A549 (cell line): ENCODE data around the gene LAMC1.

Experiments
- CEBPB ChIP-seq, 2 experiments: fragments of >200 bp in 1 of 2; sonication (Bioruptor Twin) in 1 of 2; formaldehyde crosslinking in 1 of 2; IDR thresholded peaks; 2 replicates each; pipeline ENCODE4 v1.6.1; 2012 to 2016
- CTCF ChIP-seq: fragments of >200 bp; sonication (Bioruptor Twin); formaldehyde crosslinking; IDR thresholded peaks from 3 replicates; pipeline ENCODE4 v1.5.1; 2016
- EHMT2 ChIP-seq: fragments of 200-600 bp; sonication (generic); IDR thresholded peaks from 2 replicates; pipeline ENCODE4 v1.6.1; 2016; ENCODE audit warnings: antibody characterized with exemption, low read depth, mild to moderate bottlenecking, moderate library complexity
- EP300 ChIP-seq, 2 experiments: fragments of >200 bp; sonication (Bioruptor Twin); formaldehyde crosslinking; IDR thresholded peaks; 2 replicates in 1 of 2; 3 replicates in 1 of 2; pipeline ENCODE4 v1.6.1; 2016 to 2017
- MAZ ChIP-seq: fragments of 150-350 bp; IDR thresholded peaks from 2 replicates; pipeline ENCODE4 v1.6.1; 2014; ENCODE audit warnings: antibody characterized with exemption, low read depth, low read length, borderline replicate concordance
- MYC ChIP-seq: IDR thresholded peaks from 2 replicates; pipeline ENCODE4 v1.6.1; 2012; ENCODE audit warnings: mild to moderate bottlenecking, inconsistent platforms, low read length, improper control_type of control experiment, borderline replicate concordance
- NR3C1 ChIP-seq: fragments of >200 bp; sonication (Bioruptor Twin); formaldehyde crosslinking; IDR thresholded peaks from 3 replicates; pipeline ENCODE4 v1.6.1; 2017
- PHF8 ChIP-seq: fragments of 200-600 bp; sonication (generic); IDR thresholded peaks from 2 replicates; pipeline ENCODE4 v1.6.1; 2016; ENCODE audit warnings: low read depth, mild to moderate bottlenecking, antibody characterized with exemption, moderate library complexity, borderline replicate concordance
- POLR2A ChIP-seq: IDR thresholded peaks from 2 replicates; pipeline ENCODE4 v1.6.1; 2012; ENCODE audit warnings: mild to moderate bottlenecking, low read length
- POLR2AphosphoS2 ChIP-seq: conservative IDR thresholded peaks from 2 replicates; pipeline ENCODE4 v1.6.1; 2012; ENCODE audit warnings: low read length, improper control_type of control experiment, inconsistent platforms
- RFX5 ChIP-seq: fragments of 450-650 bp; IDR thresholded peaks from 2 replicates; pipeline ENCODE4 v1.7.1; 2014; ENCODE audit warnings: antibody characterized with exemption, mild to moderate bottlenecking, moderate library complexity
- USF2 ChIP-seq: fragments of 450-650 bp; IDR thresholded peaks from 2 replicates; pipeline ENCODE4 v1.6.1; 2014; ENCODE audit warnings: antibody characterized with exemption
- ZSCAN20 ChIP-seq: fragments of 250-450 bp; sonication (Bioruptor Pico); IDR thresholded peaks from 2 replicates; pipeline ENCODE4 v1.8.0; 2022; ENCODE audit warnings: mild to moderate bottlenecking, moderate library complexity

GRCh38 chr1:183175631-183176030, 152.4 kb downstream of the LAMC1 start:
- no peak for TF ChIP-seq ZSCAN20 (CRISPR knock-in tag)
- TF ChIP-seq CTCF: no peak
- no peak for TF ChIP-seq CEBPB (IDR thresholded peaks at IDR 0.05)
- no peak for TF ChIP-seq MAZ
- TF ChIP-seq RFX5: no peak
- no peak for TF ChIP-seq USF2
- TF ChIP-seq EHMT2: no peak
- no peak for TF ChIP-seq POLR2AphosphoS2
- TF ChIP-seq EP300 (IDR thresholded peaks at IDR 0.05): no peak
- TF ChIP-seq MYC: no peak
- no peak for TF ChIP-seq PHF8
- no peak for TF ChIP-seq NR3C1
- no peak for TF ChIP-seq POLR2A
